H9 (cell line): ENCODE data around the gene JAK2. TPM values are rescaled to one million over a fixed set of nuclear protein-coding genes. Genes with fewer than 3 reads are reported as not detected.

Experiments
- DNase-seq: peaks from one replicate; pipeline ENCODE4 v3.0.0-alpha.2; 2017
- H2AFZ ChIP-seq: one replicate; pipeline ENCODE4 v1.6.1; 2013; ENCODE audit warnings: mild to moderate bottlenecking, low read length, control low read depth, moderate library complexity
- H2AK5ac ChIP-seq: 2 replicates; pipeline ENCODE4 v1.6.1; 2013; ENCODE audit warnings: low read length, control low read depth, mixed read lengths; ENCODE audit not compliant: insufficient read length
- H2BK120ac ChIP-seq: one replicate; pipeline ENCODE4 v1.6.1; 2013; ENCODE audit warnings: low read depth, mild to moderate bottlenecking, low read length, control low read depth, inconsistent platforms; ENCODE audit not compliant: poor library complexity, severe bottlenecking
- H2BK12ac ChIP-seq: 2 replicates; pipeline ENCODE4 v1.6.1; 2013; ENCODE audit warnings: low read length, control low read depth, mixed read lengths, low read depth; ENCODE audit not compliant: insufficient read length
- H2BK15ac ChIP-seq: 2 replicates; pipeline ENCODE4 v1.6.1; 2013; ENCODE audit warnings: low read depth, low read length, control low read depth
- H2BK20ac ChIP-seq: one replicate; pipeline ENCODE4 v1.6.1; 2013; ENCODE audit warnings: low read depth, mild to moderate bottlenecking, low read length, control low read depth, inconsistent platforms; ENCODE audit not compliant: poor library complexity, severe bottlenecking
- H2BK5ac ChIP-seq: 2 replicates; pipeline ENCODE4 v1.6.1; 2013; ENCODE audit warnings: low read length, control low read depth, mixed read lengths; ENCODE audit not compliant: insufficient read length
- H3K14ac ChIP-seq: 2 replicates; pipeline ENCODE4 v1.6.1; 2013; ENCODE audit warnings: low read length, control low read depth; ENCODE audit not compliant: insufficient read depth
- H3K18ac ChIP-seq: 2 replicates; pipeline ENCODE4 v1.6.1; 2013; ENCODE audit warnings: low read depth, mild to moderate bottlenecking, mixed read lengths, low read length, control low read depth; ENCODE audit not compliant: insufficient read length
- H3K23ac ChIP-seq: 2 replicates; pipeline ENCODE4 v1.6.1; 2013; ENCODE audit warnings: low read length, control low read depth, mixed read lengths, low read depth; ENCODE audit not compliant: insufficient read length
- H3K23me2 ChIP-seq: 2 replicates; pipeline ENCODE4 v1.6.1; 2013; ENCODE audit warnings: low read depth, mild to moderate bottlenecking, mixed read lengths, low read length, control low read depth; ENCODE audit not compliant: insufficient read length, poor library complexity, severe bottlenecking
- H3K27ac ChIP-seq: 2 replicates; pipeline ENCODE4 v1.5.1; 2013; ENCODE audit warnings: low read length, control low read depth, mixed read lengths, low read depth; ENCODE audit not compliant: insufficient read length
- H3K27me3 ChIP-seq: 2 replicates; pipeline ENCODE4 v1.6.1; 2013; ENCODE audit warnings: low read length, control low read depth, inconsistent platforms; ENCODE audit not compliant: insufficient read depth
- H3K4ac ChIP-seq: 2 replicates; pipeline ENCODE4 v1.6.1; 2013; ENCODE audit warnings: low read depth, mild to moderate bottlenecking, control low read depth, inconsistent platforms, low read length, moderate library complexity
- H3K4me1 ChIP-seq: 2 replicates; pipeline ENCODE4 v1.6.1; 2013; ENCODE audit warnings: low read length, control low read depth, inconsistent platforms; ENCODE audit not compliant: insufficient read depth
- H3K4me2 ChIP-seq: 2 replicates; pipeline ENCODE4 v1.6.1; 2013; ENCODE audit warnings: low read length, control low read depth, mixed read lengths; ENCODE audit not compliant: insufficient read length, insufficient read depth
- H3K56ac ChIP-seq: 2 replicates; pipeline ENCODE4 v1.6.1; 2013; ENCODE audit warnings: low read depth, mild to moderate bottlenecking, mixed read lengths, low read length, control low read depth; ENCODE audit not compliant: insufficient read length
- H3K79me1 ChIP-seq: 2 replicates; pipeline ENCODE4 v1.6.1; 2013; ENCODE audit warnings: low read depth, mild to moderate bottlenecking, moderate library complexity, low read length, control low read depth, inconsistent platforms; ENCODE audit not compliant: insufficient read depth, poor library complexity, severe bottlenecking
- H3K79me2 ChIP-seq: 2 replicates; pipeline ENCODE4 v1.6.1; 2013; ENCODE audit warnings: low read length, control low read depth, inconsistent platforms; ENCODE audit not compliant: insufficient read depth
- H3K9ac ChIP-seq: 2 replicates; pipeline ENCODE4 v1.6.1; 2013; ENCODE audit warnings: low read length, control low read depth, mixed read lengths; ENCODE audit not compliant: insufficient read length; ENCODE audit errors: extremely low read depth
- H3K9me3 ChIP-seq: one replicate; pipeline ENCODE4 v1.6.1; 2013; ENCODE audit warnings: low read depth, low read length, inconsistent platforms; ENCODE audit not compliant: control insufficient read depth
- H3T11ph ChIP-seq: one replicate; pipeline ENCODE4 v1.6.1; 2013; ENCODE audit warnings: mild to moderate bottlenecking, low read length, control low read depth, inconsistent platforms
- H4K20me1 ChIP-seq: one replicate; pipeline ENCODE4 v1.6.1; 2013; ENCODE audit not compliant: control insufficient read depth, insufficient read length, insufficient read depth
- H4K5ac ChIP-seq: 2 replicates; pipeline ENCODE4 v1.6.1; 2013; ENCODE audit warnings: low read depth, mild to moderate bottlenecking, mixed read lengths, low read length, control low read depth; ENCODE audit not compliant: insufficient read length
- H4K8ac ChIP-seq: replicated peaks from 2 replicates; pipeline ENCODE4 v1.6.1; 2013; ENCODE audit warnings: low read length, control low read depth, mixed read lengths, low read depth; ENCODE audit not compliant: insufficient read length
- H4K91ac ChIP-seq: 2 replicates; pipeline ENCODE4 v1.6.1; 2013; ENCODE audit warnings: low read depth, mild to moderate bottlenecking, moderate library complexity, mixed read lengths, low read length, control low read depth; ENCODE audit not compliant: insufficient read length
- H3K27ac Mint-ChIP-seq, 3 experiments: 2 replicates in 2 of 3; 3 replicates in 1 of 3; pipeline ENCODE4 v1.8.0; 2020 to 2021; ENCODE audit warnings: mixed read lengths in 3 of 3, mild to moderate bottlenecking in 1 of 3, moderate library complexity in 1 of 3
- H3K27me3 Mint-ChIP-seq: 2 replicates; pipeline ENCODE4 v1.8.0; 2021; ENCODE audit warnings: low read depth, mild to moderate bottlenecking, moderate library complexity, mixed read lengths
- H3K36me3 Mint-ChIP-seq, 3 experiments: 2 replicates in 2 of 3; 3 replicates in 1 of 3; pipeline ENCODE4 v1.8.0; 2020 to 2021; ENCODE audit warnings: low read depth in 3 of 3, mixed read lengths in 3 of 3; ENCODE audit not compliant: insufficient read depth in 1 of 3
- H3K4me1 Mint-ChIP-seq, 2 experiments: 2 replicates each; pipeline ENCODE4 v1.8.0; 2020; ENCODE audit warnings: mixed read lengths in 2 of 2
- H3K4me3 Mint-ChIP-seq, 2 experiments: 2 replicates in 1 of 2; 3 replicates in 1 of 2; pipeline ENCODE4 v1.8.0; 2020 to 2021; ENCODE audit warnings: mild to moderate bottlenecking in 2 of 2, mixed read lengths in 2 of 2, moderate library complexity in 1 of 2
- H3K9me3 Mint-ChIP-seq, 2 experiments: 2 replicates in 1 of 2; 3 replicates in 1 of 2; pipeline ENCODE4 v1.8.0; 2020; ENCODE audit warnings: mild to moderate bottlenecking in 2 of 2, mixed read lengths in 2 of 2, moderate library complexity in 1 of 2
- WGBS: extraction: QIAGEN DNeasy Blood & Tissue Kit; methylation state at CpG from one replicate; pipeline ENCODE4 v1.1.7; 2013; ENCODE audit warnings: missing lambda C conversion rate, low lambda C conversion rate, mixed read lengths; ENCODE audit not compliant: insufficient read length; ENCODE audit errors: extremely low coverage; 5-methylcytosine and 5-hydroxymethylcytosine counted together
- total RNA-seq: library from RNA; stranded (reverse); gene quantifications from 2 replicates; pipeline ENCODE4 v1.2.1, GENCODE V29; 2021
- TF ChIP-seq, protein P1 (sequence below): fragments of 200-600 bp; sonication (generic); conservative IDR thresholded peaks from 3 replicates; pipeline ENCODE4 v1.8.0; 2021; ENCODE audit warnings: antibody characterized with exemption, mild to moderate bottlenecking

The JAK2 gene
- total RNA-seq, 1 experiment from 2014 or later = 3.4 TPM

DNA sequence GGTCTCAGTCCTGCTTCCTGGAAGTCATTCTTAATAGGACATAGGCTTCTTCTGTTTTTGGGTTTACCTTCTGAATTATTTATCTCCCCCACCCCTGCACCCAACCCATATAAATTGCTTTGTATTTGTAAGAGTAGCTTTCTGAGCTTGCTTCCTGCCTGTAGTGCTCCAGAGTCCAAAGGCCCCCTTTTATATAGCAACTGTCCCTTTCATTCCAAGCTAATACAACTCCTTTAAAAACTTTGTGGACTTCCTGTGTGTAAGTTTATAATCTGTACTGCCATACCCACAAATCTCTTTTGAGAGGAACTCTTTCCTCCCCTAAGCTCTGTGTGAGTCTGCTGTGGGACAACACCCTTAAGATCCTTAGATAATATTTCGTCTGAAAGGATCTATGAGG, 7.8 kb downstream of the JAK2 start:
- Histone ChIP-seq H2BK5ac (no peak overlapping the region), H3K4me1 (no peaks in the 10 kb centered on the region; the same call in 1 of the 2 replicates), H4K20me1 (no peaks in the 10 kb centered on the region), H2BK120ac (no peak overlapping the region), H3K56ac (no peak overlapping the region), H2BK20ac (no peak overlapping the region), H3K23ac (no peak overlapping the region), H4K91ac (no peak overlapping the region), H3T11ph (no peak overlapping the region), H3K27me3 (no peaks in the 10 kb centered on the region), H3K79me2 (no peaks in the 10 kb centered on the region), H3K79me1 (no peaks in the 10 kb centered on the region), H2AK5ac (no peak overlapping the region), H3K23me2 (no peaks in the 10 kb centered on the region), H3K9me3 (peaks cover 9% of the 10 kb centered on the region), H2AFZ (no peak overlapping the region), H3K4ac (no peak overlapping the region), H3K27ac (no peak overlapping the region), H4K5ac (no peak overlapping the region), H4K8ac (no peak overlapping the region), H2BK15ac (no peak overlapping the region), H3K18ac (no peak overlapping the region), H2BK12ac (no peak overlapping the region), H3K4me2 (no peak overlapping the region), H3K9ac (no peak overlapping the region), H3K14ac (no peak overlapping the region)
- Mint-ChIP-seq H3K4me1 (peaks cover 14 to 18% of the 10 kb centered on the region in 2 experiments), H3K9me3 (peaks cover 11 to 12% of the 10 kb centered on the region in 2 experiments), H3K4me3 (no peak overlapping the region), H3K27me3 (no peaks in the 10 kb centered on the region), H3K36me3 (peaks cover 12 to 21% (median 13%) of the 10 kb centered on the region in 3 experiments; a peak in 6 of 7 replicates), H3K27ac (no peak overlapping the region)
- TF ChIP-seq, protein P1, sequence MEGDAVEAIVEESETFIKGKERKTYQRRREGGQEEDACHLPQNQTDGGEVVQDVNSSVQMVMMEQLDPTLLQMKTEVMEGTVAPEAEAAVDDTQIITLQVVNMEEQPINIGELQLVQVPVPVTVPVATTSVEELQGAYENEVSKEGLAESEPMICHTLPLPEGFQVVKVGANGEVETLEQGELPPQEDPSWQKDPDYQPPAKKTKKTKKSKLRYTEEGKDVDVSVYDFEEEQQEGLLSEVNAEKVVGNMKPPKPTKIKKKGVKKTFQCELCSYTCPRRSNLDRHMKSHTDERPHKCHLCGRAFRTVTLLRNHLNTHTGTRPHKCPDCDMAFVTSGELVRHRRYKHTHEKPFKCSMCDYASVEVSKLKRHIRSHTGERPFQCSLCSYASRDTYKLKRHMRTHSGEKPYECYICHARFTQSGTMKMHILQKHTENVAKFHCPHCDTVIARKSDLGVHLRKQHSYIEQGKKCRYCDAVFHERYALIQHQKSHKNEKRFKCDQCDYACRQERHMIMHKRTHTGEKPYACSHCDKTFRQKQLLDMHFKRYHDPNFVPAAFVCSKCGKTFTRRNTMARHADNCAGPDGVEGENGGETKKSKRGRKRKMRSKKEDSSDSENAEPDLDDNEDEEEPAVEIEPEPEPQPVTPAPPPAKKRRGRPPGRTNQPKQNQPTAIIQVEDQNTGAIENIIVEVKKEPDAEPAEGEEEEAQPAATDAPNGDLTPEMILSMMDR = no peak
- WGBS = no CpG with 5 or more reads among the region's 1 CpG
- no peak for DNase-seq
